HCT116 (cell line): ENCODE results near the gene ARID5A. TPM values are rescaled to one million over a fixed set of nuclear protein-coding genes. Genes with fewer than 3 reads are reported as not detected.

Experiments
- ATAC-seq: fragments of 200-7000 bp; cut with Tn5 transposase; 2 replicates; pipeline ENCODE4 v1.9.1; 2020; ENCODE audit warnings: mild to moderate bottlenecking, moderate library complexity
- BruUV-seq: library from RNA; stranded (reverse); fragments of 400-500 nt; replicated peaks from 2 replicates; lab custom pipeline; 2021; lab: Mats Ljungman, UMichigan
- CTCF ChIA-PET: fragments of 300-600 bp; sonication (Branson Sonifier 250); formaldehyde crosslinking; loops from one replicate; lab custom pipeline; 2021; ENCODE audit warnings: antibody characterized with exemption; lab: Charles Lee
- POLR2A ChIA-PET: fragments of 300-600, 350-600 bp; sonication (Branson Sonifier 250); formaldehyde crosslinking; loops from one replicate; lab custom pipeline; 2021; ENCODE audit warnings: antibody characterized with exemption; lab: Charles Lee
- RAD21 ChIA-PET, 2 experiments: fragments of 300-600 bp; sonication (Branson Sonifier 250); formaldehyde crosslinking; loops; one replicate each; lab custom pipeline; 2023; ENCODE audit warnings: low total read pairs in 2 of 2; ENCODE audit not compliant: uncharacterized antibody in 2 of 2, unreplicated experiment in 2 of 2, low non-redundant PET in 1 of 2; lab: Charles Lee
- DNase-seq: peaks from one replicate; pipeline ENCODE4 v3.0.0-alpha.2; 2010; ENCODE audit warnings: low read depth, low spot score
- H2AFZ ChIP-seq: fragments of 200-600 bp; shearing (Covaris generic), sonication (generic); 2 replicates; pipeline ENCODE4 v1.6.1; 2017; ENCODE audit warnings: low read depth, mixed run types, mixed read lengths, antibody characterized with exemption, low read length; ENCODE audit not compliant: poor library complexity, severe bottlenecking
- H3K27ac ChIP-seq: 2 replicates; pipeline ENCODE4 v1.5.1; 2012; ENCODE audit warnings: low read depth, low read length
- H3K27me3 ChIP-seq: fragments of 200-600 bp; sonication (generic); 2 replicates; pipeline ENCODE4 v1.6.1; 2016; ENCODE audit warnings: mixed run types, low read length, mixed read lengths; ENCODE audit not compliant: insufficient read depth
- H3K36me3 ChIP-seq, 2 experiments: fragments of 200-500 bp in 1 of 2; fragments of 200-600 bp in 1 of 2; sonication (Bioruptor generic) in 1 of 2; sonication (generic) in 1 of 2; 2 replicates each; pipeline versions ENCODE4 v1.5.1 to v1.6.1; 2014 to 2016; ENCODE audit warnings: low read length in 2 of 2, inconsistent platforms in 1 of 2, mixed read lengths in 1 of 2, mixed run types in 1 of 2; ENCODE audit not compliant: insufficient read depth in 2 of 2, control insufficient read depth in 1 of 2
- H3K4me1 ChIP-seq, 2 experiments: fragments of 200-600 bp in 1 of 2; sonication (generic) in 1 of 2; 2 replicates each; pipeline versions ENCODE4 v1.5.1 to v1.6.1; 2012 to 2017; ENCODE audit warnings: low read length in 2 of 2, inconsistent platforms in 1 of 2, mild to moderate bottlenecking in 1 of 2, mixed read lengths in 1 of 2, mixed run types in 1 of 2, moderate library complexity in 1 of 2; ENCODE audit not compliant: insufficient read depth in 2 of 2, control insufficient read depth in 1 of 2
- H3K4me2 ChIP-seq: fragments of 200-600 bp; sonication (generic); 2 replicates; pipeline ENCODE4 v1.6.1; 2017; ENCODE audit warnings: mixed run types, low read length, mixed read lengths
- H3K4me3 ChIP-seq, 2 experiments: fragments of 200-600 bp in 1 of 2; sonication (generic) in 1 of 2; replicated peaks in 1 of 2; 2 replicates each; pipeline ENCODE4 v1.5.1; 2011 to 2016; ENCODE audit warnings: low read length in 2 of 2, control low read depth in 1 of 2, low read depth in 1 of 2, mild to moderate bottlenecking in 1 of 2, mixed read lengths in 1 of 2, mixed run types in 1 of 2
- H3K79me2 ChIP-seq: fragments of 200-600 bp; sonication (generic); 2 replicates; pipeline ENCODE4 v1.6.1; 2017; ENCODE audit warnings: mild to moderate bottlenecking, mixed run types, low read length, moderate library complexity, mixed read lengths; ENCODE audit not compliant: insufficient read depth
- H3K9ac ChIP-seq: fragments of 200-600 bp; sonication (generic); 2 replicates; pipeline ENCODE4 v1.6.1; 2016; ENCODE audit warnings: low read length, mixed read lengths
- H3K9me2 ChIP-seq: fragments of 200-600 bp; sonication (generic), shearing (Covaris generic); 2 replicates; pipeline ENCODE4 v1.6.1; 2017; ENCODE audit warnings: mixed run types, mild to moderate bottlenecking, moderate library complexity; ENCODE audit not compliant: insufficient read depth
- H3K9me3 ChIP-seq, 2 experiments: fragments of 200-500 bp in 1 of 2; fragments of 200-600 bp in 1 of 2; sonication (Bioruptor generic) in 1 of 2; sonication (generic) in 1 of 2; 2 replicates each; pipeline ENCODE4 v1.6.1; 2014 to 2017; ENCODE audit warnings: low read length in 2 of 2, mixed read lengths in 2 of 2, inconsistent platforms in 1 of 2, low read depth in 1 of 2, mild to moderate bottlenecking in 1 of 2, mixed run types in 1 of 2, moderate library complexity in 1 of 2; ENCODE audit not compliant: control insufficient read depth in 1 of 2, insufficient read depth in 1 of 2
- H4K20me1 ChIP-seq: fragments of 200-600 bp; sonication (generic), shearing (Covaris generic); 2 replicates; pipeline ENCODE4 v1.6.1; 2017; ENCODE audit warnings: mixed run types, mild to moderate bottlenecking, moderate library complexity; ENCODE audit not compliant: insufficient read depth
- CBX3 ChIP-seq: IDR thresholded peaks from 2 replicates; pipeline ENCODE4 v1.6.1; 2012; ENCODE audit warnings: low read depth
- CEBPB ChIP-seq: IDR thresholded peaks from 2 replicates; pipeline ENCODE4 v1.6.1; 2012; ENCODE audit warnings: low read depth
- EGR1 ChIP-seq: IDR thresholded peaks from 2 replicates; pipeline ENCODE4 v1.6.1; 2012; ENCODE audit warnings: low read depth
- EZH2 ChIP-seq: fragments of 200-600 bp; sonication (generic); IDR thresholded peaks from 2 replicates; pipeline ENCODE4 v1.6.1; 2017; ENCODE audit warnings: antibody characterized with exemption, mixed run types
- EZH2phosphoT487 ChIP-seq: fragments of 200-600 bp; IDR thresholded peaks from 2 replicates; pipeline ENCODE4 v1.6.1; 2018; ENCODE audit warnings: antibody characterized with exemption, borderline replicate concordance
- JUND ChIP-seq: IDR thresholded peaks from 2 replicates; pipeline ENCODE4 v1.6.1; 2012
- POLR2A ChIP-seq: IDR thresholded peaks from 2 replicates; pipeline ENCODE4 v1.7.0; 2011; ENCODE audit warnings: borderline replicate concordance; ENCODE audit not compliant: insufficient read depth, insufficient read length; ENCODE audit errors: extremely low read depth
- POLR2AphosphoS5 ChIP-seq: IDR thresholded peaks from 2 replicates; pipeline ENCODE4 v1.6.1; 2011; ENCODE audit warnings: mild to moderate bottlenecking, low read depth, low read length, moderate library complexity
- RAD21 ChIP-seq: IDR thresholded peaks from 2 replicates; pipeline ENCODE4 v1.6.1; 2012; ENCODE audit warnings: low read depth, mild to moderate bottlenecking
- SP1 ChIP-seq: IDR thresholded peaks from 2 replicates; pipeline ENCODE4 v1.6.1; 2012; ENCODE audit warnings: low read depth
- SRF ChIP-seq: IDR thresholded peaks from 2 replicates; pipeline ENCODE4 v1.6.1; 2012; ENCODE audit warnings: low read depth
- YY1 ChIP-seq: IDR thresholded peaks from 2 replicates; pipeline ENCODE4 v1.6.1; 2011; ENCODE audit warnings: low read length, low read depth, moderate library complexity, mild to moderate bottlenecking; ENCODE audit not compliant: insufficient replicate concordance; ENCODE audit errors: extremely low read depth
- ZFX ChIP-seq: fragments of 450-650 bp; IDR thresholded peaks from 2 replicates; pipeline ENCODE4 v1.6.1; 2017
- ZNF274 ChIP-seq: fragments of 200-500 bp; sonication (Bioruptor generic); IDR thresholded peaks from 2 replicates; pipeline ENCODE4 v1.6.1; 2014; ENCODE audit warnings: mild to moderate bottlenecking, low read depth, low read length, inconsistent platforms
- intact Hi-C: fragments of 100-400 bp; cut with micrococcal nuclease; formaldehyde crosslinking; loops from 2 replicates; pipeline ENCODE4 v1.10.0; 2022
- total RNA-seq: library from RNA; stranded (reverse); gene quantifications from one replicate; pipeline ENCODE4 v1.2.1, GENCODE V29; 2021; ENCODE audit not compliant: unreplicated experiment
- TF ChIP-seq, protein P1 (sequence below): IDR thresholded peaks from 2 replicates; pipeline ENCODE4 v1.6.1; 2012; ENCODE audit warnings: low read depth
- TF ChIP-seq, protein P2 (sequence below), 3 experiments: fragments of 200-600 bp in 1 of 3; sonication (generic) in 1 of 3; IDR thresholded peaks in 2 of 3; conservative IDR thresholded peaks in 1 of 3; 2 replicates each; pipeline ENCODE4 v1.5.1; 2012 to 2017; ENCODE audit warnings: low read depth in 2 of 3, low read length in 2 of 3, antibody characterized with exemption in 1 of 3, borderline replicate concordance in 1 of 3, control low read depth in 1 of 3, mild to moderate bottlenecking in 1 of 3, mixed read lengths in 1 of 3, mixed run types in 1 of 3, moderate library complexity in 1 of 3; ENCODE audit not compliant: insufficient read depth in 1 of 3
- TF ChIP-seq, protein P3 (sequence below): IDR thresholded peaks from 2 replicates; pipeline ENCODE4 v1.6.1; 2011; ENCODE audit warnings: mild to moderate bottlenecking, low read length, moderate library complexity; ENCODE audit not compliant: insufficient replicate concordance; ENCODE audit errors: extremely low read depth
- TF ChIP-seq, protein P4 (sequence below): IDR thresholded peaks from 2 replicates; pipeline ENCODE4 v1.6.1; 2012
- TF ChIP-seq, protein P5 (sequence below): IDR thresholded peaks from 2 replicates; pipeline ENCODE4 v1.6.1; 2012

Gene ARID5A
- total RNA-seq, 1 experiment from 2014 or later, result 8.2 TPM

DNA sequence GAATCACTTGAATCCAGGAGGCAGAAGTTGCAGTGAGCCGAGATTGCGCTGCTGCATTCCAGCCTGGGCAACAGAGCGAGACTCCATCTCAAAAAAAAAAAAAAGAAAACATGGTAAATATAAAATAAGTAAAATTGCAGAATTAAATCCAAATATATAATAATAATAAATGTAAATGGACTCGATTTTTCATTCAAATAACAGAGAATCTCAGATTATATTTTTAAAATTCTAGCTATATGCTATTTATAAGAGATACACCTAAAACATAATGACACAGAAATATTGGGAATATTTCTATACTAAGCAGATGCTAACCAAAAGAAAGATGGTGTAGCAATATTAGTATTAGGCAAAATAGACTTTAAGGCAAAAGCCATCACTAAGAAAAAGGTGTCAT, 16.3 kb upstream of the ARID5A start:
- no peak for ATAC-seq
- POLR2A ChIA-PET, result no interaction called here
- H3K4me1 ChIP-seq, result no peaks in the 10 kb centered on the region
- H3K79me2 ChIP-seq, result no peaks in the 10 kb centered on the region
- no peaks in the 10 kb centered on the region for H3K9me2 ChIP-seq
- no peak overlapping the region for H3K4me3 ChIP-seq
- no peaks in the 10 kb centered on the region for H4K20me1 ChIP-seq
- TF ChIP-seq, protein P1, sequence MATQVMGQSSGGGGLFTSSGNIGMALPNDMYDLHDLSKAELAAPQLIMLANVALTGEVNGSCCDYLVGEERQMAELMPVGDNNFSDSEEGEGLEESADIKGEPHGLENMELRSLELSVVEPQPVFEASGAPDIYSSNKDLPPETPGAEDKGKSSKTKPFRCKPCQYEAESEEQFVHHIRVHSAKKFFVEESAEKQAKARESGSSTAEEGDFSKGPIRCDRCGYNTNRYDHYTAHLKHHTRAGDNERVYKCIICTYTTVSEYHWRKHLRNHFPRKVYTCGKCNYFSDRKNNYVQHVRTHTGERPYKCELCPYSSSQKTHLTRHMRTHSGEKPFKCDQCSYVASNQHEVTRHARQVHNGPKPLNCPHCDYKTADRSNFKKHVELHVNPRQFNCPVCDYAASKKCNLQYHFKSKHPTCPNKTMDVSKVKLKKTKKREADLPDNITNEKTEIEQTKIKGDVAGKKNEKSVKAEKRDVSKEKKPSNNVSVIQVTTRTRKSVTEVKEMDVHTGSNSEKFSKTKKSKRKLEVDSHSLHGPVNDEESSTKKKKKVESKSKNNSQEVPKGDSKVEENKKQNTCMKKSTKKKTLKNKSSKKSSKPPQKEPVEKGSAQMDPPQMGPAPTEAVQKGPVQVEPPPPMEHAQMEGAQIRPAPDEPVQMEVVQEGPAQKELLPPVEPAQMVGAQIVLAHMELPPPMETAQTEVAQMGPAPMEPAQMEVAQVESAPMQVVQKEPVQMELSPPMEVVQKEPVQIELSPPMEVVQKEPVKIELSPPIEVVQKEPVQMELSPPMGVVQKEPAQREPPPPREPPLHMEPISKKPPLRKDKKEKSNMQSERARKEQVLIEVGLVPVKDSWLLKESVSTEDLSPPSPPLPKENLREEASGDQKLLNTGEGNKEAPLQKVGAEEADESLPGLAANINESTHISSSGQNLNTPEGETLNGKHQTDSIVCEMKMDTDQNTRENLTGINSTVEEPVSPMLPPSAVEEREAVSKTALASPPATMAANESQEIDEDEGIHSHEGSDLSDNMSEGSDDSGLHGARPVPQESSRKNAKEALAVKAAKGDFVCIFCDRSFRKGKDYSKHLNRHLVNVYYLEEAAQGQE, result no peak
- no peak for TF ChIP-seq JUND
- TF ChIP-seq SRF, result no peak
- no peak for TF ChIP-seq YY1
- TF ChIP-seq ZNF274, result no peak
- TF ChIP-seq CBX3, result no peak
- no peak for TF ChIP-seq EZH2
- TF ChIP-seq, protein P2, sequence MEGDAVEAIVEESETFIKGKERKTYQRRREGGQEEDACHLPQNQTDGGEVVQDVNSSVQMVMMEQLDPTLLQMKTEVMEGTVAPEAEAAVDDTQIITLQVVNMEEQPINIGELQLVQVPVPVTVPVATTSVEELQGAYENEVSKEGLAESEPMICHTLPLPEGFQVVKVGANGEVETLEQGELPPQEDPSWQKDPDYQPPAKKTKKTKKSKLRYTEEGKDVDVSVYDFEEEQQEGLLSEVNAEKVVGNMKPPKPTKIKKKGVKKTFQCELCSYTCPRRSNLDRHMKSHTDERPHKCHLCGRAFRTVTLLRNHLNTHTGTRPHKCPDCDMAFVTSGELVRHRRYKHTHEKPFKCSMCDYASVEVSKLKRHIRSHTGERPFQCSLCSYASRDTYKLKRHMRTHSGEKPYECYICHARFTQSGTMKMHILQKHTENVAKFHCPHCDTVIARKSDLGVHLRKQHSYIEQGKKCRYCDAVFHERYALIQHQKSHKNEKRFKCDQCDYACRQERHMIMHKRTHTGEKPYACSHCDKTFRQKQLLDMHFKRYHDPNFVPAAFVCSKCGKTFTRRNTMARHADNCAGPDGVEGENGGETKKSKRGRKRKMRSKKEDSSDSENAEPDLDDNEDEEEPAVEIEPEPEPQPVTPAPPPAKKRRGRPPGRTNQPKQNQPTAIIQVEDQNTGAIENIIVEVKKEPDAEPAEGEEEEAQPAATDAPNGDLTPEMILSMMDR (IDR thresholded peaks at IDR 0.05 in 2 of 3, conservative IDR thresholded peaks at IDR 0.05 in 1 of 3; ENCODE audit: borderline replicate concordance in 1 of 3, insufficient read depth in 1 of 3, low read depth in 2 of 3, low read length in 2 of 3), result no peak
- TF ChIP-seq POLR2A, result no peak
- no peak for TF ChIP-seq SP1
- TF ChIP-seq EZH2phosphoT487, result no peak
- TF ChIP-seq, protein P3, sequence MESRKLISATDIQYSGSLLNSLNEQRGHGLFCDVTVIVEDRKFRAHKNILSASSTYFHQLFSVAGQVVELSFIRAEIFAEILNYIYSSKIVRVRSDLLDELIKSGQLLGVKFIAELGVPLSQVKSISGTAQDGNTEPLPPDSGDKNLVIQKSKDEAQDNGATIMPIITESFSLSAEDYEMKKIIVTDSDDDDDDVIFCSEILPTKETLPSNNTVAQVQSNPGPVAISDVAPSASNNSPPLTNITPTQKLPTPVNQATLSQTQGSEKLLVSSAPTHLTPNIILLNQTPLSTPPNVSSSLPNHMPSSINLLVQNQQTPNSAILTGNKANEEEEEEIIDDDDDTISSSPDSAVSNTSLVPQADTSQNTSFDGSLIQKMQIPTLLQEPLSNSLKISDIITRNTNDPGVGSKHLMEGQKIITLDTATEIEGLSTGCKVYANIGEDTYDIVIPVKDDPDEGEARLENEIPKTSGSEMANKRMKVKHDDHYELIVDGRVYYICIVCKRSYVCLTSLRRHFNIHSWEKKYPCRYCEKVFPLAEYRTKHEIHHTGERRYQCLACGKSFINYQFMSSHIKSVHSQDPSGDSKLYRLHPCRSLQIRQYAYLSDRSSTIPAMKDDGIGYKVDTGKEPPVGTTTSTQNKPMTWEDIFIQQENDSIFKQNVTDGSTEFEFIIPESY, result no peak
- TF ChIP-seq, protein P4, sequence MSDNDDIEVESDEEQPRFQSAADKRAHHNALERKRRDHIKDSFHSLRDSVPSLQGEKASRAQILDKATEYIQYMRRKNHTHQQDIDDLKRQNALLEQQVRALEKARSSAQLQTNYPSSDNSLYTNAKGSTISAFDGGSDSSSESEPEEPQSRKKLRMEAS, result no peak
- no peak for TF ChIP-seq POLR2AphosphoS5
- TF ChIP-seq, protein P5, sequence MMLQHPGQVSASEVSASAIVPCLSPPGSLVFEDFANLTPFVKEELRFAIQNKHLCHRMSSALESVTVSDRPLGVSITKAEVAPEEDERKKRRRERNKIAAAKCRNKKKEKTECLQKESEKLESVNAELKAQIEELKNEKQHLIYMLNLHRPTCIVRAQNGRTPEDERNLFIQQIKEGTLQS, result no peak
- no peak for TF ChIP-seq EGR1
- no peak for TF ChIP-seq CEBPB
- TF ChIP-seq ZFX, result no peak
- no peak for TF ChIP-seq RAD21
- TF ChIP-seq, all 23 proteins: peak for 0
- Histone ChIP-seq H2AFZ (no peak overlapping the region), H3K9me3 (peaks cover 0 to 4% of the 10 kb centered on the region in 2 experiments; a peak in 1 of 4 replicates), H3K36me3 (no peaks in the 10 kb centered on the region), H3K4me2 (no peak overlapping the region), H3K9ac (no peak overlapping the region), H3K27me3 (no peaks in the 10 kb centered on the region), H3K27ac (no peak overlapping the region)
- intact Hi-C loops, result no loop called here
- RAD21 ChIA-PET, result no interaction called here
- no TSS peak for BruUV-seq
- CTCF ChIA-PET, result no interaction called here
- DNase-seq, result no peak
